Caco-2 (cell line): ENCODE measurements around the gene TRPC1. TPM values are rescaled to one million over a fixed set of nuclear protein-coding genes. Genes with fewer than 3 reads are reported as not detected.

Experiments used
- BruUV-seq: library from RNA; stranded (reverse); fragments of 400-500 nt; replicated peaks from 2 replicates; lab custom pipeline; 2021; lab: Mats Ljungman, UMichigan
- CTCF ChIA-PET: fragments of 300-600 bp; sonication (Branson Sonifier 250); formaldehyde crosslinking; loops from one replicate; lab custom pipeline; 2022; ENCODE audit warnings: antibody characterized with exemption; lab: Charles Lee
- POLR2A ChIA-PET: fragments of 300-600 bp; sonication (Branson Sonifier 250); formaldehyde crosslinking; loops from one replicate; lab custom pipeline; 2022; ENCODE audit warnings: antibody characterized with exemption; lab: Charles Lee
- DNase-seq, 2 experiments: peaks; one replicate each; pipeline versions ENCODE4 v3.0.0 to v3.0.0-alpha.2; 2020 to 2022
- H3K27me3 ChIP-seq: replicated peaks from 2 replicates; pipeline ENCODE4 v1.6.0; 2011; ENCODE audit warnings: low read length; ENCODE audit not compliant: control insufficient read depth, insufficient read depth
- H3K36me3 ChIP-seq: 2 replicates; pipeline ENCODE4 v1.5.1; 2011; ENCODE audit warnings: low read length; ENCODE audit not compliant: control insufficient read depth, insufficient read depth
- H3K4me1 ChIP-seq: fragments of 250-450 bp; sonication (Bioruptor Pico); 2 replicates; pipeline ENCODE4 v1.5.1; 2020; ENCODE audit warnings: mild to moderate bottlenecking
- H3K4me3 ChIP-seq: 2 replicates; pipeline ENCODE4 v1.5.1; 2011; ENCODE audit warnings: low read depth, mild to moderate bottlenecking, control low read depth, low read length
- H3K9me3 ChIP-seq: fragments of 250-450 bp; sonication (Bioruptor Pico); 2 replicates; pipeline ENCODE4 v1.5.1; 2020; ENCODE audit warnings: mild to moderate bottlenecking, moderate library complexity
- H3K27ac Mint-ChIP-seq: one replicate; pipeline ENCODE4 v1.8.0; 2022; ENCODE audit warnings: mixed read lengths; ENCODE audit not compliant: unreplicated experiment
- H3K27me3 Mint-ChIP-seq: one replicate; pipeline ENCODE4 v1.8.0; 2022; ENCODE audit warnings: mixed read lengths; ENCODE audit not compliant: insufficient read depth, unreplicated experiment
- H3K36me3 Mint-ChIP-seq: one replicate; pipeline ENCODE4 v1.8.0; 2022; ENCODE audit warnings: mild to moderate bottlenecking, mixed read lengths; ENCODE audit not compliant: insufficient read depth, unreplicated experiment
- H3K4me1 Mint-ChIP-seq: one replicate; pipeline ENCODE4 v1.8.0; 2022; ENCODE audit warnings: low read depth, mixed read lengths; ENCODE audit not compliant: unreplicated experiment
- H3K4me3 Mint-ChIP-seq: one replicate; pipeline ENCODE4 v1.8.0; 2022; ENCODE audit warnings: mild to moderate bottlenecking, moderate library complexity, mixed read lengths; ENCODE audit not compliant: unreplicated experiment
- H3K9me3 Mint-ChIP-seq: one replicate; pipeline ENCODE4 v1.8.0; 2022; ENCODE audit warnings: mixed read lengths; ENCODE audit not compliant: unreplicated experiment
- intact Hi-C: fragments of 100-400 bp; cut with micrococcal nuclease; formaldehyde crosslinking; loops from one replicate; pipeline ENCODE4 v1.10.0; 2022; ENCODE audit not compliant: unreplicated experiment
- total RNA-seq: library from RNA; stranded (reverse); gene quantifications from 2 replicates; pipeline ENCODE4 v1.2.3, GENCODE V29; 2022
- TF ChIP-seq, protein P1 (sequence below), 2 experiments: fragments of 200-600 bp in 1 of 2; IDR thresholded peaks; 1 replicate in 1 of 2; 2 replicates in 1 of 2; pipeline versions ENCODE4 v1.5.1 to v1.8.0; 2011 to 2022; ENCODE audit warnings: antibody characterized with exemption in 1 of 2, control low read depth in 1 of 2, inconsistent platforms in 1 of 2, low read depth in 1 of 2, low read length in 1 of 2, mild to moderate bottlenecking in 1 of 2, moderate library complexity in 1 of 2; ENCODE audit not compliant: insufficient read depth in 1 of 2, severe bottlenecking in 1 of 2, unreplicated experiment in 1 of 2

Gene TRPC1
- total RNA-seq, 1 experiment from 2014 or later: 8.3 TPM

DNA sequence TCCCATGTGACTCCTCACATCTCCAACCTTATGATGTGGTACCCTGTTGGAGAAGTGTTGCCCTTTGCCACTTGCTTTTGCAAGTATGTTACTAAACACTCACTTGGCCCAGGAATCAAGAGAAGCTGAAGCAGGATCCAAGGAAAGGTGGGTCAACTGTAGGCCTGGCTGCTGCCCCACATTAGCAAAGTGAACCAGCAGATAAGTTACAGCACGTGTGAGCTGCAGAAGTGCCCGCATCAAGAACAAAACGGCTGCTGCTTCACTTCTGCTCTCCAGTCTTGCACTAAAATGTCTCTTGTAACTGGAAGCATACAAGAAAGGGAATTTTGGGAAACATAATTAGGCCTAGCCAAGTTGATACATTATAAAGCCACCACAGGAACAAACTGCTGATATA is 85.4 kb downstream of the TRPC1 start:
- Histone ChIP-seq H3K27me3 (no peaks in the 10 kb centered on the region), H3K4me1 (no peaks in the 10 kb centered on the region), H3K36me3 (no peaks in the 10 kb centered on the region), H3K9me3 (no peaks in the 10 kb centered on the region), H3K4me3 (no peak overlapping the region)
- Mint-ChIP-seq H3K4me3 (no peak overlapping the region), H3K9me3 (no peaks in the 10 kb centered on the region), H3K27me3 (no peaks in the 10 kb centered on the region), H3K27ac (no peak overlapping the region), H3K36me3 (no peaks in the 10 kb centered on the region), H3K4me1 (no peaks in the 10 kb centered on the region)
- intact Hi-C loops: no loop called here
- DNase-seq: no peak
- CTCF ChIA-PET: no interaction called here
- TF ChIP-seq, protein P1, sequence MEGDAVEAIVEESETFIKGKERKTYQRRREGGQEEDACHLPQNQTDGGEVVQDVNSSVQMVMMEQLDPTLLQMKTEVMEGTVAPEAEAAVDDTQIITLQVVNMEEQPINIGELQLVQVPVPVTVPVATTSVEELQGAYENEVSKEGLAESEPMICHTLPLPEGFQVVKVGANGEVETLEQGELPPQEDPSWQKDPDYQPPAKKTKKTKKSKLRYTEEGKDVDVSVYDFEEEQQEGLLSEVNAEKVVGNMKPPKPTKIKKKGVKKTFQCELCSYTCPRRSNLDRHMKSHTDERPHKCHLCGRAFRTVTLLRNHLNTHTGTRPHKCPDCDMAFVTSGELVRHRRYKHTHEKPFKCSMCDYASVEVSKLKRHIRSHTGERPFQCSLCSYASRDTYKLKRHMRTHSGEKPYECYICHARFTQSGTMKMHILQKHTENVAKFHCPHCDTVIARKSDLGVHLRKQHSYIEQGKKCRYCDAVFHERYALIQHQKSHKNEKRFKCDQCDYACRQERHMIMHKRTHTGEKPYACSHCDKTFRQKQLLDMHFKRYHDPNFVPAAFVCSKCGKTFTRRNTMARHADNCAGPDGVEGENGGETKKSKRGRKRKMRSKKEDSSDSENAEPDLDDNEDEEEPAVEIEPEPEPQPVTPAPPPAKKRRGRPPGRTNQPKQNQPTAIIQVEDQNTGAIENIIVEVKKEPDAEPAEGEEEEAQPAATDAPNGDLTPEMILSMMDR (IDR thresholded peaks at IDR 0.05; ENCODE audit: insufficient read depth in 1 of 2, low read depth in 1 of 2, low read length in 1 of 2, severe bottlenecking in 1 of 2, unreplicated experiment in 1 of 2): no peak
- POLR2A ChIA-PET: no interaction called here
- no TSS peak for BruUV-seq

GRCh38 chr3:142815803-142816202 is 92.0 kb downstream of the TRPC1 start:
- Histone ChIP-seq H3K4me1 (no peaks in the 10 kb centered on the region), H3K4me3 (no peak overlapping the region), H3K36me3 (no peaks in the 10 kb centered on the region), H3K27me3 (no peaks in the 10 kb centered on the region), H3K9me3 (no peaks in the 10 kb centered on the region)
- ChIA-PET CTCF (interaction anchor here (0.6 kb wide), 1 partner anchor 252 kb away, joined by 3 read pairs; no protein-coding TSS in a partner anchor), POLR2A (no interaction called here)
- no peaks in the 10 kb centered on the region for H3K4me1 Mint-ChIP-seq
- DNase-seq: no peak
- no peak overlapping the region for H3K4me3 Mint-ChIP-seq
- no peaks in the 10 kb centered on the region for H3K9me3 Mint-ChIP-seq
- no peaks in the 10 kb centered on the region for H3K36me3 Mint-ChIP-seq
- no peak overlapping the region for H3K27ac Mint-ChIP-seq
- no TSS peak for BruUV-seq
- TF ChIP-seq, protein P1 (IDR thresholded peaks at IDR 0.05; ENCODE audit: insufficient read depth in 1 of 2, low read depth in 1 of 2, low read length in 1 of 2, severe bottlenecking in 1 of 2, unreplicated experiment in 1 of 2): no peak
- no peaks in the 10 kb centered on the region for H3K27me3 Mint-ChIP-seq
- intact Hi-C loops: no loop called here

DNA sequence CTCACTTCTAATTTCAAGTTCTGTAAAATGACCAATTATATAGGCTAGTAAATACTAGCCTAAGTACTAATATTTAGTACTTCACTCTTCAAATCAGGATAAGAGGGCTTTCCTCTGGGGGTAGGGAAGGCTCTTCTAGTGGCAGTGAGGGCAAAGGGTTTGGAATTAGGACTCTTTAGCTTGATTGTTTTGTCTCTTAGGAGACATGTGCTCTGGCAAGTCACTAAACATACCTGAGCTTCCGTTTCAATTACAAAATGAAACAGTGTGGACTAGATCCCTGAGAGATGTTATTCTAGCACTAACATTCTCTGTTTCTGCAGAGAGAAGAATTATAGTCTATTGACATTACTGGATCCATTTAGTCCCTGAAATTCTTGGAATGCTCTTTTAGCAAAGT is 93.5 kb downstream of the TRPC1 start:
- BruUV-seq: no TSS peak
- CTCF ChIA-PET: interaction anchor here (1.1 kb wide), 1 partner anchor 11 kb away, joined by 3 read pairs; no protein-coding TSS in a partner anchor
- Histone ChIP-seq H3K9me3 (no peaks in the 10 kb centered on the region), H3K4me3 (no peak overlapping the region), H3K36me3 (no peaks in the 10 kb centered on the region), H3K4me1 (no peaks in the 10 kb centered on the region), H3K27me3 (no peaks in the 10 kb centered on the region)
- no peak overlapping the region for H3K4me3 Mint-ChIP-seq
- intact Hi-C loops: no loop called here
- no peaks in the 10 kb centered on the region for H3K27me3 Mint-ChIP-seq
- TF ChIP-seq, protein P1 (IDR thresholded peaks at IDR 0.05; ENCODE audit: insufficient read depth in 1 of 2, low read depth in 1 of 2, low read length in 1 of 2, severe bottlenecking in 1 of 2, unreplicated experiment in 1 of 2): no peak
- H3K36me3 Mint-ChIP-seq: no peaks in the 10 kb centered on the region
- no peak for DNase-seq
- no peak overlapping the region for H3K27ac Mint-ChIP-seq
- no peaks in the 10 kb centered on the region for H3K4me1 Mint-ChIP-seq
- no peaks in the 10 kb centered on the region for H3K9me3 Mint-ChIP-seq
- POLR2A ChIA-PET: no interaction called here
